Ramos (cell line): ENCODE data around the gene HUNK.
"Not testable (repeated sequence)": the region's sequence is repeated elsewhere in the genome, so short reads cannot be mapped to it uniquely, and the experiment has no call there.

ENCODE experiments used
- in situ Hi-C: fragments of 300-500 bp; cut with MboI; formaldehyde crosslinking; loops from one replicate; pipeline ENCODE4 v1.14.3; 2022; ENCODE audit warnings: low sequenced_read_pairs; ENCODE audit not compliant: unreplicated experiment

The HUNK gene

DNA sequence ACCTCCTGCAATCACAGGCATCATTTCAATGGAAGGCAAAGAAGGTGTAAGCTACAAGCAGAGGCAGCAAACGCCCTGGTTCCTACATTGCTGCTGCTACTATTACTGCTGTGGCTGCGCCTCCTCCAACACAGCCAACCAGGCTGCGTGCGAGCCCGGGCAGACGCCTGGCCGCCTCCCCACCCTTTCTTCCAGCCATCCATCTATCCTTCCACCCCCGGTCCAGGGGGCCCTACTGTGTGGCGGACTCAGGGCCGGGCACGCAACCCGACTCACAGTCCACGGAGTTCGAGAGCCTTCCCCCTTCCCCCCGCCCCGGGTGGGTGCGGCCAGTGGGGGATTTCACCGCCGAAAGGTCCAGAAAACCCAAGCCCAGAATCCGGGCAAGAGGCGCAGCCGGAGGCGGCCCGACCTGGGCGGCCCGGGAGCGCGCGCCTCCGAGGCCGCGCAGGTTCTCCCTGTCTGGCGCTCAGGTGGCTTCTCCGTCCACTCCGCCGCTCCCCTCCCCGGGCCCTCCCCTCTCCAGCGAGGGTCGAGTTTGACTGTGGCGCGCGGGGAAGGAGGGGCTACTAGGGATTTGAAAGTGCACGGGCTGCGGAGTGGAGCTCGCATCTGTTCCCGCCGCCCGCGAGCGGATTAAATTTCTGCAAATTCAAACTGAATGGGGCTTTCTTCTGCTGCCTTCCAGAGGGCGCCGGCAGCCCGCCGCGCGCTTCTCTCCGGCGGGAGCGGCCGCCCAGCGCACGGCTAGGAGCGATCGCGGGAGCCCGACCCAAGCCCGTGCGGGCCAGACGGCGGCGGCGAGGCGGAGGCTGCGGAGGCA is at the start of gene HUNK:
Gene HUNK, plus strand, starts transcription at position 569 of the 823 bp plus-strand sequence. CDS start 655 bp downstream, outside the sequence.
- in situ Hi-C loops = no loop called here

DNA sequence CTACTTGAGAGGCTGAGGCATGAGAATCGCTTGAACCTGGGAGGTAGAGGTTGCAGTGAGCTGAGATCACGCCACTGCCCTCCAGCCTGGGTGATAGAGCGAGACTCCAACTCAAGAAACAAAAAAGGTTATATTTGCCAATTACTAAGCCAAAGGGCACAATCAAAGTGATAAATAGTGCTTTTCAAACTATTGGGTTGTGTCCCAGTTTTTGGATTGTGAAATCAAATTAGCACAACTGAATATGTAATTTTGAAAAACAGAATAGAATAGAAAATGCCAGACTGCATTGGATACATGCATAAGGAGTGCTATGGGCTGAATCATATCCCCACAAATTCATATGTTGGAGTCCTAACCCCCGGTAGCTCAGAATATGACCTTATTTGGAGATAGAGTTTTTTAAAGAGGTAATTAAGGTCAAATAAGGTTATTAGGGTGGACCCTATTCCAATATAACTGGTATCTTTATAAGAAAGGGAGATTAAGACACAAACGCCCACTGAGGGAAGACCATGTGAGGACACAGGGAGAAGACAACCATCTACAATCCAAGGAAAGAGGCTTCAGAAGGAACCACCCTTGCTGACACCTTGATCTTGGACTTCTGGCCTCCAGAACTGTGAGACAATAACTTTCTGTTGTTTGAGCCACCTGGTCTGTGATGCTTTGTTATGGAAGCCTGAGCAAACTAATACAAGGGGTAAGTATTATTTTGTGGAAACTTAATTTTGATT is 42.9 kb upstream of the HUNK start:
- in situ Hi-C loops = no loop called here

DNA sequence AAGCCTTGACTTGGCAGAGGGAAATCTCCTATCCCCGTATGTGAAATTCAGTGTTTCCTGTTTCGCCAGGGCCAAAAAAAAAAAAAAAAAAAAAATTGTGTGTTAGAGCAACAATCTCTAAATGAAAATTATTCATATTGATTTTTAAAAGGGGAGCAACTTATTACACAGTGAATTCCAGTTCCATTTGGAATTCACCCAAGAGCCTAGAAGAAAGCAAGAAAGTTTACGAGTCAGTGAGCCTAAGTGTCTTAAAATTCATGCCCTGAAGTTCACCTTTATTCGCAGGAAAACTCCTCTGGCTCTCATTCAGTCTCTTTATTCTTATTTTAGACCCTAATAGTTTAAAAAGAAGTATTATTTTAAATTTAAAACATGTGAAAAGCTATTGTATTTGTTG is 42.1 kb upstream of the HUNK start:
- in situ Hi-C loops = no loop called here

DNA sequence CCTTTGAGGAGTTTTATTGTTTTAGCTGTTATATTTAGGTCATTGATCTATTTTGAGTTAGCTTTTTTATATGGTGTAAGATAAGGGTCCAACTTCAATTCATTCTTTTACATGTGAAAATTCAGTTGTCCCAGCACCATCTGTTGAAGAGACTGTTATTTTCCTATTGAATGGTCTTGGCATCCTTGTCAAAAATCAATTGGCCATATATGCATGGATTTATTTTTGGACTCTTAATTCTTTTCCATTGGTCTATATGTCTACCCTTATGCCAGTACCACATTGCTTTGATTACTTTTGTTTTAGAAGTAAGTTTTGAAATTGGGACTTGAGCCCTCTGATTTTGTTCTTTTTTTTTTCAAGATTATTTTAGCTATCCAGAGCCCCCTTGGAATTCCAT is 35.8 kb upstream of the HUNK start:
- in situ Hi-C loops = no loop called here

DNA sequence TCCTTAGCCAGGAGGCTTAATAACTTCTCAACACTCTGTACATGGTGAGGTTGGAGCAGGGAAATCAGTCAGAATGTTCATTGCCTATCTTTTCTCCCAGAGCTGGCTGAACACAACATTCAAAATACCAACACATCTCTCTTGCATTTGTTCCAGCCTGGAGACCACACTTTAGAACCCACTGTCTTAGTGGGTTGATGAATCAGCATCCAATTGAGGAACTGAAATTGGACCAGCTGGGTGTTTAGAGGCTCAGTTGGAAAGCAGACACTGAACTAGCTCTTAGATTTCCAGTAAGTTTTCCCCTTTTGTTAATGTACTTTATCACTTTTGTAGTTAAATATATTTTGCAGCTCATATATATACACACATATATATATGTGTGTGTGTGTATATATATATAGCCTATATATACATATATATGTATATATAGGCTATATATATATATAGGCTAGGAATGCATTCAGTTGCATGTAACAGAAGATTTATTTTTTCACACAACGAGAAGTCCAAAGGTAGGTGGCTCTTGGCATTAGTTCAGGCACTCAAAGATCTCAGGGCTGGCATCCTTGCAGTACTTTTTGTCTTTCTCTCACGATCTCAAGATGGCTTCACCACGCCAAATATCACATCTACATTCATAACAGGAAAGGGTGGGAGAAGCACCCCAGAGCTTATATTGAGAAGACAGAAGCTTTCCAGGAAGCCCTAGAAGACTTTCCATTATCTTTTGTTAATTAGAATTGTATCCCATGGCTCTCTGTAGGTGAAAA is 35.0 kb upstream of the HUNK start:
- in situ Hi-C loops = no loop called here

DNA sequence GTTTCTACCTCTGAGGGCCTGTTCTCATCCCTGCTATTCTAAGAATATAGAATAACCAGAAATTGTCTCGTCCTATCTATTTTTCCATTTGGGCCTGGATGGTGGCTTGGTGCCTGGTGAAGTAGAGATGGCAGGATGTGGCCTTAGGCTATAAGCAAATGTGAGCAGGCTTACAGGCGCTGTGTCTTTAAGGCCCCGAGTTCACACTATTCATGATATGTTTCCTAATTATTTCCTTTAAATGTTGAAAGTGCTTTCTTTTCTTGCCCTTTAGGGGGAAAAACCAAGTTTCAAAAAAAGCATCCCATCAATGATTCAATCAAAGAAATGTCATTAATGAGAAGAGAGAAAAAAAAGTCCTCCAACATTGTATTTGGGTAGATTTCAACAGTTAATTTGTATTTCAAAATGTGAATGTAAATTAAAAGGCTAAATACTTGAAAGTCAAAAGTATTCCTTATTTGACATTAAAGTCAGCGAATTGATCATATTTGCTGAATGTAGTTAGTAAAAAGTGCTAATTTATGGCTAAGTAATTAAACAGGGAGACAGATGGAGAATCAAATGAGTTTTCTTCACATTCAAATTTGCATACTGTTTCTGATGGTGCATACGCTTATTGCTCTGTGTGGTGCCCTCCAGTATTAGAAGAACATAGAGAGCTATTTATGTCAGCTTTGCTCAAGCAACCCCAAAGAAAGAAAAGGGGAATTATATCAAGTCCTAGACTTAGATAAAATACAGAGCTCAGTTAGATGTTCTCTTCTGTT is 34.0 kb upstream of the HUNK start:
- in situ Hi-C loops = no loop called here

DNA sequence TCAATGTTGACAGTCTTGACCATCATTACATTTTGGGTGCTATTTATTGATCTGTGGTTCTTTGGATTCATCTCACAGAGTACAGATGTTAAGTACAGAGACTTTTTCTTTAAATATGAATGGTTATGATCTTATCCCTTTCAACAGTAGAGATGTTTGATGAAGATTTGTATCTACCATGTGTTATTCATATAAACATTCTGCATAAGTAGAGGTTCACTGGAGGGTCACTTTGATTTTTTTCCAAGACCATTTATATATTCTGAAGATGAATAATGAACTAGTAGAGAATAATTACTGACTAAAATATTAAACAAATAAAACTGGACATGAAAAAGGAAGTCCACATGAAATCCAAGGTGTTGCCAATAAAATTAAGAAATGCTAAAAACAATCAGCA is 28.6 kb upstream of the HUNK start:
- in situ Hi-C loops = no loop called here

DNA sequence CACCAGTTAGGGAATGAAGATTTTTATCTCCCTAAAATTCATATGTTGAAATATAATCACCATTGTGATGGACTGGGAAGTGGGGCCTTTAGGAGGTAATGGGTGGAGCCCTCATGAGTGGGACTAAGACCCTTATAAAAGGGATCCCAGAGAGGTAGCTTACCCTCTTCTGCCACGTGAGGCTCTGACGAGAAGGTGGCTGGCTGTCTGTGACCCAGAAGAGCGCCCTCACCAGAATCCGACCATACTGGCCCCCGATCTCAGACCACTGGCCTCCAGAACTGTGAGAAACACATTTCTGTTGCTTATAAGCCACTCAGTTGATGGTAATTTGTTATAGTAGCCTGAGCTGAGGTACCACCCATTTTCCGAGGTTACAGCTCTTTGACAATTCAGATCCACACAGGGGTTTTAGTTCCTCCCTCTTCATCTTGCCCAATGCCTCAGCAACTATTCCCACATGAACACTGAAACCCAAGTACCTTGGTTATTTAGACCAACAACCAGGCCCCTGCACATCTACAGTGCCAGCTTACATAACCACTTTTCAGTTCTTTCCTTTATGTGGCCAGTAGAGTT is 27.6 kb upstream of the HUNK start:
- in situ Hi-C loops = no loop called here

DNA sequence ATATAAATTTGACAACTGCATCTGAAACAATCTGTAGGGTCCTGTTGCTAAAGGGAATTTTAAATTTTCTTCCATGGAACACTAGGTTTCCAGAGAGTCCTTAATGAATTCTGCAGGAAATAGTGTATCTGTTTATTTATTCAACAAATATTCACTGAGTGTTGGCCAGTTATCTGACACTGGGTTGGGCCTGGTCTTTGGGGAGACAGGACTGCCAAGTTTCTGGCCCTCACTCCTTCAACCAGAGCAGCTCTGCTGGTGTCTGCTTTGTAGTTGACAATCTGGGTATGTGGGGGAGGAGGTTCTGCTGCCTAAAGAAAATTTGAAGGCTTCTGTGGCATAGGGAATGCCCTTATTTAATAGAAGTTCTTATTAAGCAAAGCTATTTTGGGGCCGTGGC is 26.1 kb upstream of the HUNK start:
- in situ Hi-C loops = no loop called here

DNA sequence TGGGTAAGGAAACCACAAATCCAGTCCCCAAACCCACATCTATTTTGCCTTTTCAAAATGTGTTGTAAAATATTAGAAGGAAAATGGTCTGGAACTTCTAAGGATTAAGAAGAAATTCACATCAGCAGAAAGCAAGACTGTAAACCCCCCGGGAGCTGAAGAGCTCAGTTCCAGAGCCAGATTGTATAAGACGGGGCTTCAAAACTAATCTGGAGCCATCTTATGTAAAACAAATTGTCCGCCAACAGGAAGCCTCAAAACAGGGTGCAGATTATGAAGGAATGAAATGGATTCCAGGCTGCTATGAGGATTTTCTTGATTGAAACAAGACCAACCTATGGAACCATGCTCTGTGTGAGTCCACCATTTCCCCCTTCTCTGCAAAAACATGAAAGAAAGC is 25.1 kb upstream of the HUNK start:
- in situ Hi-C loops = no loop called here

DNA sequence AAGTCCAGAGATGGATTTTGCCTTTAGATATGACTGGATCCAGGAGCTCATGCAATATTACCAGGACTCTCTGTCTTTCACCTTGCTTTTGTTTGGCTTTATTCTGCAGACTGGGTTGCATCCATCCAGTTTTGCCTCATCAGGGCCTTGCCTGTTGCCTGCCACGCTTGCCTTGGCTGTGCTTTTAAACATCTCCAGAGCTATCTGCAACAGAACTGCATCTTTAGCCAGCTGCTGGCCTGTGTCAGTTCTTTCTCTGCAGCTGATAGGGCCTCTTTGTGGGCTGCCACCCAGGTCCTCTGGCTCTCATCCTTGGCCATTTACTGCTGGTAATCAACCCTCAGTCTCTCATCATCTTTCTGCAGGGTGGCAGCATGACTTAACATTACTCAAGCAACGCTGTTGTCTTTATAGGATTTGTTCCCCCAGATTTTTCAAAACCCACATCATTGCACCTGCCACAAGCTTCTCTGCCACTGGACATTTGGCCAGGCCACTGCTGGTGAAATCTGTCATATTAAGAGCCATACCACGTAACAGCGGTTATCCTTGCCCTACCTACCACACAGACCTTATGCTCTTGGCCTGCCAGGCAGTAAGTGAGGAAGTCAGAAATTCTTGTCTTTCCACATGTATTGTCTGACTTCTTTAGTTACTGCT is 24.4 kb upstream of the HUNK start:
- in situ Hi-C loops = no loop called here

DNA sequence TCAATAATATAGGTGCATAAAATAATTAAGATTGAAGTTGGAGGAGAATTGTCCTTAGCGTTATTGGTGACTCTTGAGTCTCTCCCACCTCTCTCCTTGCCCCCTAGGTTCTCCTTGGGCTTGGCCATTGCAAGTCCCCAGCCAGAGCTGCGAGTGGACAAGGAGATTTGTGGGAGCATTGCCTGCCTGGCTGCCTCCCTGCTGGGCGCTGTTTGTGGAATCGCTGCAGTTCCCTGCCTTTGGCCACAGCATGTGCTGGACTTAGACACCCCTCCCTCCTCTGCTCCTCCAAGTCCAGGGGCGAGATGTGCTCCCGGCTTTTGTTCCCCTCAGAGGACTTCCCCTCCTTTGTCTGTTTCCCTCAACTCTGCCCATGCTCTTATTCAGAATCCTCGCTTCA is 21.9 kb upstream of the HUNK start:
- in situ Hi-C loops = no loop called here

DNA sequence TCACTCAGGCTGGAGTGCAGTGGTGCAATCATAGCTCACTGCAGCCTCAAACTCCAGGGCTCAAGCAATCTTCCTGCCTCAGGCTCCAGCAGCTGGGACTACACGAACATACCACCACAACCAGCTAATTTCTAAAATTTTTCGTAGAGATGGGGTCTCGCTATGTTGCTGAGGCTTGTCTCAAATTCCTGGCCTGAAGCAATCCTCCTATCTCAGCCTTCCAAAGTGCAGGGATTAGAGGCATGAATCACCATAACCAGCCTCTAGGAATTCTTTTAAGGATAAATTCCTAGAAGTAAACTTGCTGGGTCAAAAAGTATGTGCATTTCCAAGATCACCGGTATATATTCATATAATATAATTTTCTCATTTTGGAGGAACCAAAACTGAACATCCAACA is 17.6 kb upstream of the HUNK start:
- in situ Hi-C loops = no loop called here

DNA sequence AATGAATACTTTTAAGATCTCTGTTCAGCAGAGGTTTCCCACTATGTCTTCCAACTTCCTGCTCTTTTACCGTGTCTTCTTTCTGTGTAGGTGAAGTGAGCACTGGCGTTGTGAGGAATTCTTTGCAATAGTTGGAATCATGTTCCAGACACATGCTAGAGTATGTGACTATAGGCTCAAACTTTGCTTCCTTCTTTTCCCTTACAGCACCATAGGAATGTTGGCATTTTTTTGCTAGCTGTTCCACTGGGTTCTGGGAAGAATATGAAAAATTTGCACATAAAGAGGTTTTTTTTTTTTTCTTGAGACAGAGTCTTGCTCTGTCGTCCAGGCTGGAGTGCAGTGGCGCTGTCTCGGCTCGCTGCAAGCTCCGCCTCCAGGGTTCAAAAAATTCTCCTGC is 15.7 kb upstream of the HUNK start:
- in situ Hi-C loops = no loop called here

DNA sequence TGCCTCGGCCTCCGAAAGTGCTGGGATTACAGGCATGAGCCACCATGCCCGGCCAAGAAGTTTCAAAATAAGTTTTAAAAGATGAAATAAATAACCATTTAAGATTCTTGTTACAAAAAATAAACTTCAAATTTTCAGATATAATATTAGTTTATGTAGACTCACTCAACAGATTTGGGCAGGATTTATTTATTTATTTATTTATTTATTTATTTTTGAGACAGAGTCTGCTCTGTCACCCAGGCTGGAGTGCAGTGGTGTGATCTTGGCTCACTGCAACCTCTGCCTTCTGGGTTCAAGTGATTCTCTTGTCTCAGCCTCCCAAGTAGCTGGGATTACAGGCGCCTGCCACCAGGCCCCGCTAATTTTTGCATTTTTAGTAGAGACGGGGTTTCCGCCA is 15.2 kb upstream of the HUNK start:
- in situ Hi-C loops = not testable (repeated sequence)

DNA sequence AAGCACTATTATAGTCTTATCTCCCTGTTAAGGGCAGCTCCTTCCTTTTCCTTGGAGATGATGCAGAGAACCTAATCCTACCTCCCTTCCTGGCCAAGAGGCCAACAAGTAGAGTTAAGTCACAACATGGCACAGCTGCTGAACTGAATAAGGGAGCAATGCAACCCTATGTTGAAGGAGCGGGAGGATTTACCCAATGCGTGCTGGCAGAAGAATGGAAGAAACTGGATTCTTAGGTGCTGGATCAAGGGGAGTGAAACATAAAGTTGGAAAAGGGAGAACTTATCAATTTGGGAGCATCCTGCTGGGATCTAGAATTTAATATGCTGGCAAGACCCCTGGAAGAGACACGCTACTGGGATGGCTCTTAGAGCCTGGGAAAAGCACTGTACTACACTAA is 12.0 kb upstream of the HUNK start:
- in situ Hi-C loops = no loop called here

DNA sequence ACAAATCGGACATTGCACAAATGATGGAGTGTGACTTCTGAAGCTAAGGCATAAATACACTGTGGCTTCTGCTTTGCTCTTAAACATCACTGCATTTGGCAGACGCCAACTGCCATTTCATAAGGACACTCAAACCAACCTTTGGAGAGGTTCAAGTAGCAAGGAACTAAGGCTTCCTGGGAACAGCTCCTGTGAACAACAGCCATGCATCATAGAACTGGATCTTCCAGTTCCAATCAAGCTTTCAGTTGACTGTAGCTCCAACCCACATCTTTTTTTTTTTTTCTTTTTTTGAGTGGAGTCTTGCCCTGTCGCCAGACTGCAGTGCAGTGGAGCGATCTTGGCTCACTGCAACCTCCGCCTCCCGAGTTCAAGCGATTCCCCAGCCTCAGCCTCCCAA is 10.7 kb upstream of the HUNK start:
- in situ Hi-C loops = no loop called here

DNA sequence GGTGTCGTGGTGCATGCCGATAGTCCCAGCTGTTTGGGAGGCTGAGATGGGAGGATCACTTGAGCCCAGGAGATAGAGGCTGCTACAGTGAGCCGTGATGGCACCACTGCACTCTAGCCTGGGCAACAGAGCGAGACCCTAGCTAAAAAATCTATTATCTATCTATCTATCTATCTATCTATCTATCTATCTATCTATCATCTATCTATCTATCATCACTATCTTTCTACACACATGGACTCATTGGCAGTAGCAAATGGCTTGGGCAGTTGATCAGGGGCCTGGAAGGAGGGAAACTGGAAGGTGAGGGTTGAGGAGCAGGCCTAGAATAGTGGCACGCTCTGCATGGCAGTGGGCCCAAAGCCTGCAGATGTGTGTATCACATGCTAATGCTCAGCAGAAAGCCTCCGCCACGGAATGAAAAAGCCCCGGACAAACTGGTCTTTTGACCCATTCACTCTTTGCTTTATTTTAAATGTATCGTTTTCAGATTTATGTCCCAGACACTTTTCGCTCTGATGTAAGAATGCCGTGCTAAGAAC is 7.3 kb upstream of the HUNK start:
- in situ Hi-C loops = no loop called here

DNA sequence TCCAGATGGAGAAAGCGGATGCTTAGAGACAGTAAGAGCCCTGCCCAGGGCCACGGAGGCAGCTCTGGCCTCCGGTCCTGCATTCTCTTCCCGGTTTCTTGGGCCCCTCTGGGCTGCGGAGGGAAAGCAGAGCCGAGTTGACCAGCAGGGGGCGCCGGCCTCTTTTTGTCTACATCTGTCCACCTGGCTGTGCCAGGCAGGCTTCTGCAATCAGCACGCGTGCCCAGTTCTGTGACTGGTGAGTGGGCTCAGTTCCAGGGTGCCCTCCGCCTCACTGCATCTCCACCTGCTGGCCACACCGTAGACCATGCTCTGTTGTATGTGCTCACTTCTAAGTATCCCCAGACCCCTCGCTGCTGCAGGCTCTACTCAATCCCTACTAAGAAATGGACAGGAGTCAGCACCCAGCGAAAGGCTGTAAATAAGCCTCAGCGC is 6.7 kb upstream of the HUNK start:
- in situ Hi-C loops = no loop called here
